Stomach (tissue), 9 donors: ENCODE data around the gene STARD7. TPM values are rescaled to one million over a fixed set of nuclear protein-coding genes. Genes with fewer than 3 reads are reported as not detected.

ENCODE experiments used
- DNase-seq, 2 donors: peaks; one replicate each; pipeline versions ENCODE4 v3.0.0 to v3.0.0-alpha.2; 2013 to 2019
- H3K27ac ChIP-seq, 5 donors: fragments of 200-600 bp in 4 of 5; sonication (generic) in 4 of 5; one replicate each; pipeline ENCODE4 v1.5.1; 2013 to 2019; ENCODE audit warnings: mild to moderate bottlenecking in 1 of 5, moderate library complexity in 1 of 5
- H3K27me3 ChIP-seq, 3 donors: fragments of 200-600 bp; sonication (generic); one replicate each; pipeline ENCODE4 v1.5.1; 2017 to 2019; ENCODE audit warnings: mixed run types in 1 of 3
- H3K36me3 ChIP-seq, 4 donors: fragments of 200-600 bp; sonication (generic); 1 replicate in 3 of 4; 2 replicates in 1 of 4; pipeline ENCODE4 v1.5.1; 2016 to 2019
- H3K4me1 ChIP-seq, 4 donors: fragments of 200-600 bp; sonication (generic); one replicate each; pipeline ENCODE4 v1.5.1; 2016 to 2019
- H3K4me3 ChIP-seq, 4 donors: fragments of 200-600 bp; sonication (generic) in 3 of 4; one replicate each; pipeline ENCODE4 v1.5.1; 2016 to 2019; ENCODE audit warnings: mild to moderate bottlenecking in 1 of 4
- H3K9me3 ChIP-seq, 4 donors: fragments of 200-600 bp; sonication (generic); one replicate each; pipeline ENCODE4 v1.5.1; 2016 to 2019
- EP300 ChIP-seq: sonication (generic); formaldehyde crosslinking; IDR thresholded peaks from one replicate; pipeline ENCODE4 v1.6.1; 2017; ENCODE audit warnings: antibody characterized with exemption
- POLR2A ChIP-seq, 4 donors: fragments of 450-650 bp; IDR thresholded peaks; one replicate each; pipeline ENCODE4 v1.6.1; 2016; ENCODE audit warnings: antibody characterized with exemption in 4 of 4, control low read depth in 2 of 4, mild to moderate bottlenecking in 1 of 4, moderate library complexity in 1 of 4
- POLR2AphosphoS5 ChIP-seq, 3 donors: sonication (generic); formaldehyde crosslinking; IDR thresholded peaks; one replicate each; pipeline ENCODE4 v1.6.1; 2016; ENCODE audit warnings: antibody characterized with exemption in 3 of 3
- WGBS, 5 donors: extraction: QIAGEN DNeasy Blood & Tissue Kit in 3 of 5; methylation state at CpG; one replicate each; pipeline versions ENCODE4 v1.1.5 to v1.1.7; 2013 to 2018; 5-methylcytosine and 5-hydroxymethylcytosine counted together
- intact Hi-C: fragments of 100-400 bp; cut with DNase I; formaldehyde crosslinking; loops from one replicate; pipeline ENCODE4 v1.15.1; 2023; ENCODE audit warnings: low total_unique reads
- polyA plus RNA-seq, 3 donors: library from polyadenylated mRNA; stranded (reverse); fragments of 200-250 nt; gene quantifications; one replicate each; pipeline ENCODE4 v1.2.3, GENCODE V29; 2013
- total RNA-seq, 5 donors: library from RNA; depleted of rRNA; stranded (reverse); fragments of >200 nt; gene quantifications; one replicate each; pipeline versions ENCODE4 v1.1.0 to v1.2.3, GENCODE V29; 2014 to 2016
- TF ChIP-seq, protein P1 (sequence below), 7 experiments: fragments of 450-650 bp in 4 of 7; fragments of 200-600 bp in 3 of 7; sonication (generic) in 3 of 7; IDR thresholded peaks; one replicate each; pipeline ENCODE4 v1.5.1; 2016 to 2019; ENCODE audit warnings: antibody characterized with exemption in 7 of 7, control low read depth in 2 of 7, mild to moderate bottlenecking in 1 of 7
- donor health status: healthy with polysubstance abuse.
- donor health status: Bipolar disorder and iron deficiency.
- donor health status: healthy.

STARD7 gene
- total and polyA plus RNA-seq, 8 donors = 30.3 to 165 (median 48.7) TPM

DNA sequence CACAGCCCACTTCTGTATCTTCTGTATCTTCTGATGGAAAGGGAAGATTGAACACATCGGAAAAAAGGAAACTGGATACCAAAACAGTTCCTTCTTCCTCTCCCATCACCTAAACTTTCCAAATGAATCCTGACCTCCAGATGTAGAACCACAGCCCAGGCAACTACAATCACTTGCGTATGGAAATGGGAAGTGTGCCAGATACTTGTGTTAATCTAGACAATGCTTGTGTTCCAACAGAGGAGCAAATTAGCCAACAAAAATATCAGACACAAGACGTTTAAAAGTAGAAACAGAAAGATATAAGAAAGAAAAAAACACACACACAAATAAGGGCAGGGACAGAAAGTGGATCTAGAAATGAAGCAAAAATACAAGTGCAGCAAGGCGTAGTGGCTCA, 32.0 kb downstream of the STARD7 start:
- intact Hi-C loops = loop anchor here (10.0 kb wide), 1 partner anchor 152 kb away; no protein-coding TSS in a partner anchor
- Histone ChIP-seq H3K27me3 (no peaks in the 10 kb centered on the region), H3K4me1 (no peaks in the 10 kb centered on the region), H3K4me3 (no peak overlapping the region), H3K36me3 (no peaks in the 10 kb centered on the region), H3K9me3 (no peaks in the 10 kb centered on the region), H3K27ac (no peak overlapping the region)
- WGBS, 5 donors = 45 to 60% (median 55%) methylated on average over 4 of the region's 4 CpGs
- no peak for DNase-seq
- TF ChIP-seq, protein P1, sequence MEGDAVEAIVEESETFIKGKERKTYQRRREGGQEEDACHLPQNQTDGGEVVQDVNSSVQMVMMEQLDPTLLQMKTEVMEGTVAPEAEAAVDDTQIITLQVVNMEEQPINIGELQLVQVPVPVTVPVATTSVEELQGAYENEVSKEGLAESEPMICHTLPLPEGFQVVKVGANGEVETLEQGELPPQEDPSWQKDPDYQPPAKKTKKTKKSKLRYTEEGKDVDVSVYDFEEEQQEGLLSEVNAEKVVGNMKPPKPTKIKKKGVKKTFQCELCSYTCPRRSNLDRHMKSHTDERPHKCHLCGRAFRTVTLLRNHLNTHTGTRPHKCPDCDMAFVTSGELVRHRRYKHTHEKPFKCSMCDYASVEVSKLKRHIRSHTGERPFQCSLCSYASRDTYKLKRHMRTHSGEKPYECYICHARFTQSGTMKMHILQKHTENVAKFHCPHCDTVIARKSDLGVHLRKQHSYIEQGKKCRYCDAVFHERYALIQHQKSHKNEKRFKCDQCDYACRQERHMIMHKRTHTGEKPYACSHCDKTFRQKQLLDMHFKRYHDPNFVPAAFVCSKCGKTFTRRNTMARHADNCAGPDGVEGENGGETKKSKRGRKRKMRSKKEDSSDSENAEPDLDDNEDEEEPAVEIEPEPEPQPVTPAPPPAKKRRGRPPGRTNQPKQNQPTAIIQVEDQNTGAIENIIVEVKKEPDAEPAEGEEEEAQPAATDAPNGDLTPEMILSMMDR (IDR thresholded peaks at IDR 0.05) = no peak

DNA sequence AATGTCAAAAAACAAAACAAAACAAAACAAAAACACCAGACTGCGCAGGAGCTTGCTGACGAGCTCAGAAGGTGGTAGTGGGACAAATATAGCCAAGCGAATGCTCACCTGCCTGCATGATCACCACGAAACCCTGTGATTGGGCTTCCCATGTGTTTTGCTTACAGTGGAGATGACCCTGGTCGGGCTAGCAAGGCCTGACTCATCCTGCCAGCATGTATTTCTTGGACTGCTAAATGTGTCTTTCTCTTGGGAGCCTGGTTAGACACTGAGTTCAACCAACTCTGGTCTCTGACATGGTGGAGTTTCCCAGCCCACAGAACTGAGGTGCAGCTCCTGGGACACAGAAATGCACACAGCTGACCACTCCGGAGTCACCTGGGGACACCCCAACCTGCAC, 32.7 kb downstream of the STARD7 start:
- TF ChIP-seq EP300 (no peak), POLR2A (IDR thresholded peaks at IDR 0.05) (no peak), POLR2AphosphoS5 (IDR thresholded peaks at IDR 0.05) (no peak)
- TF ChIP-seq, protein P1 (IDR thresholded peaks at IDR 0.05) = no peak
- intact Hi-C loops = loop anchor here (10.0 kb wide), 1 partner anchor 151 kb away; no protein-coding TSS in a partner anchor
- Histone ChIP-seq H3K27ac (no peak overlapping the region), H3K4me3 (no peak overlapping the region), H3K4me1 (no peaks in the 10 kb centered on the region), H3K9me3 (no peaks in the 10 kb centered on the region), H3K27me3 (no peaks in the 10 kb centered on the region), H3K36me3 (no peaks in the 10 kb centered on the region)
- WGBS, 5 donors = 76 to 91% (median 81%) methylated on average over 6 of the region's 6 CpGs
- no peak for DNase-seq

DNA sequence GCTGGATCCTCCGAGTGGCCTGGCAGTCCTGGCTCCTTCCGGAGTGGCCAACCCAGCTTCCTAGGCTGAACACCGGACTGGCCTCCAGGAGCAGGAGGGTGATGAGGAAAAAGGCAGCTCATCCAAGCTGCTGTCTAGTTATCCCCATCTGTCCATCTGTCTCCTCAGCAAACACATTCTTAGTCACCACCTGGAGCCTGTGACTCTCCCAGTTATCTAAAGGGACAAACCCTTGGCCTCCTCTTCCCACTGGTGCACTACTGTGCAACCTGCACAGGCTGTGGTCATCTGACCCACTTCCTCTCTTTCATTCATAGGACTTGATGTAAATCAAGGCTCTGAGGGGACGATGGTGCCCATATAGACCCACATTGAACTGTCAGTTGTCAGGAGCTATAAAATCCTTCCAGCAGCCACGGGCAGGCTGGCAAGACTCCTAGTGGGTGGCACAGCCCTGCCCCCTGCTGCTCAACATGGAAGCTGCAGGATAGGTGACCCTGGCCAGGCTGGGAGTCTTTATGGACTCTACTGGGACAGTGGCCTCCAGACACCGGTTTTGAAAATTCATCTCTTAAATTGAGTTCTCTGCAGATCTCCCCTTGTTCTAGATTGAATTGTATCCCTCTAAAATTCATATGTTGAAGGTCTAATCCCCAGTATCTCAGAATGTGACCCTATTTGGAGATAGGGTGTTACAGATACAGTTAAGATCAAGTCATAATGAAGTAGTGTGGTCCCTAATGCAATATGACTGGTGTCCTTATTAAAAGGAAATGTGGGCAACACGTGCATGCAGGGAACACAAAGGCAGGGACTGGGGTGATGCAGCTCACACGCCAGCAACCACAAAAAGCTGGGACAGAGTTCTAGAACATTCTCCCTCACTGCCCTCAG, 34.1 kb downstream of the STARD7 start:
- peaks cover 0 to 5% (median 0%) of the 10 kb centered on the region in 4 donors for H3K9me3 ChIP-seq
- no peaks in the 10 kb centered on the region for H3K36me3 ChIP-seq
- H3K27ac ChIP-seq = no peak overlapping the region
- intact Hi-C loops = loop anchor here (10.0 kb wide), 1 partner anchor 150 kb away; no protein-coding TSS in a partner anchor
- WGBS, 5 donors = 47 to 52% (median 49%) methylated on average over 8 of the region's 8 CpGs
- H3K4me1 ChIP-seq = no peaks in the 10 kb centered on the region
- no peak overlapping the region for H3K4me3 ChIP-seq
- no peaks in the 10 kb centered on the region for H3K27me3 ChIP-seq
- TF ChIP-seq, protein P1 (IDR thresholded peaks at IDR 0.05) = peak in 5 of 7 experiments; percentile 78 to 92 (median 86)
- TF ChIP-seq POLR2A (IDR thresholded peaks at IDR 0.05) (no peak), POLR2AphosphoS5 (IDR thresholded peaks at IDR 0.05) (peak in 1 of 3 donors; percentile 40), EP300 (no peak)
- DNase-seq = peak; percentile 85 to 90

DNA sequence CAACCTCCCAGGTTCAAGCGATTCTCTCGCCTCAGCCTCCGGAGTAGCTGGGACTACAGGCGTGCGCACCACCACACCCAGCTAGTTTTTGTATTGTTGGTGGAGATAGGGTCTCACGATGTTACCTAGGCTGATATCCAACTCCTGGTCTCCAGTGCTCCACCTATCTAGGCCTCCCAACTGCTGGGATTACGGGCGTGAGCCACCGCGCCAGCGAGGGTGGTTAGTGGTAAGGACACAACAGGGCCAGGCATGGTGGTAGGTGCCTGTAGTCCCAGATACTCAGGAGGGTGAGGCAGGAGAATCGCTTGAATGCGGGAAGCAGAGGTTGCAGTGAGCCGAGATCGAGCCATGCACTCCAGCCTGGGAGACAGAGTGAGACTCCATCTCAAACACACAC, 36.8 kb downstream of the STARD7 start:
- no peak for DNase-seq
- Histone ChIP-seq H3K27ac (no peak overlapping the region), H3K4me3 (no peak overlapping the region), H3K27me3 (no peaks in the 10 kb centered on the region), H3K4me1 (no peaks in the 10 kb centered on the region), H3K36me3 (no peaks in the 10 kb centered on the region), H3K9me3 (peaks cover 0 to 5% (median 0%) of the 10 kb centered on the region in 4 donors)
- intact Hi-C loops = loop anchor here (10.0 kb wide), 1 partner anchor 147 kb away; no protein-coding TSS in a partner anchor
- TF ChIP-seq, protein P1 (IDR thresholded peaks at IDR 0.05) = no peak
- TF ChIP-seq POLR2AphosphoS5 (IDR thresholded peaks at IDR 0.05) (no peak), EP300 (no peak), POLR2A (IDR thresholded peaks at IDR 0.05) (no peak)
- 89 to 95% (median 92%) methylated on average over 12 to 15 of the region's 15 CpGs for WGBS, 5 donors
